Globus pallidus (tissue), 1 donor: ENCODE results near the gene TNFSF8.

ENCODE experiments used
- DNase-seq: peaks from one replicate; pipeline ENCODE4 v3.0.0-alpha.2; 2015; ENCODE audit warnings: low spot score

Gene TNFSF8

DNA sequence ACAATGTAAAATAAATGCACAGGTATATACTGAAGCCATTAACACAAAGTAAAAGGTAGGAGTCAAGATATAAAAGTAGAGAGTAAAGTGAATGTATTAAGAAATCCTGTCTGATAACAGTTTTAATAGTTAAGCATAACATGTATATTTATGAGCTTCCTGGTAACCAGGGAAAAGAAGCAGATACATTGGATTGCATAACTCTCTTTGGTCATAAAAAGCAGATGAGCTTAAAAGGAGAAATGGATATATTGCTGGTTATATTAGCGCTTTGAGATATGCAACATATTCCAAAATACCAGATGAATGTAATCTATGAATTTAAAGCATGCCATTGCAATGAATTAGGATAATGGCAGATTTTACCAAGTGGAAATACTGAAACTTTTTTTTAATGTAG, 6.2 kb upstream of the TNFSF8 start:
- no peak for DNase-seq

DNA sequence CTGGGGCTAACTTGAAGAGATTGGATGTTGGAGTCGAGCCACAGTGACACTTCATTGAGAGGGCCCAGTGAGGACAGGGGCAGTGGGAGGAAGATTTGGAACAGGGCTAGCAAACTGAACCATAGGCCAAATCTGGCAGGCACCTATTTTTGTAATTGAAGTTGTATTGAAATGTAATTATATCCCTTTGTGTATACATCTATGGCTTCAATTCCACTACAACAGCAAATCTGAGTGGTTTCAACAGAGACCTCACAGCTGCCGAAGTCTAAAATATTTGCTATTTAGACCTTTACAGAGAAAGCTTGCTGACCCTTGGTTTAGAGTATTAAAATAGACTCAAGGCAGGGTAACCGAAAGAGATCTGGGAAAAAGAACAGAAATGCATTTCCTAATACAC, 4.7 kb upstream of the TNFSF8 start:
- no peak for DNase-seq

DNA sequence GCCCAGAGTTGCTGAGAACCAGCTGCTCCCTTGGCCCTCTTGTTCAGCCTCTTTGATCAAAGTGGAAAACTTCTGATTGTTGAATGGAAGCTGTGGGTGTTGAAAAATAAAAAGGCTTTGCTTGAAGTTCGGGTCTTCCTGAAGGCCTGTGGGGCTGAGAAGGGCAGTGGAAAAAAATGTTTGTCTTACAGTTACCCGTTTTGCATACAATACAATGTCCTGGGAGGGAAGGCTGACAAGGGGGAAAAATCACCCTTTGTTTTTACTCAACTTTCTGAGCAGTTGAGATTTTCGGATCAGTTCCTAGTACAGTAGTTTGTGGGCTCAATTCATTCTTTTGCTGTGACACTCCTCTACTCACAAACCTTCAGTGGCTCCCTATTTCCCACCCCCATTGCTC, 2.1 kb upstream of the TNFSF8 start:
- no peak for DNase-seq

DNA sequence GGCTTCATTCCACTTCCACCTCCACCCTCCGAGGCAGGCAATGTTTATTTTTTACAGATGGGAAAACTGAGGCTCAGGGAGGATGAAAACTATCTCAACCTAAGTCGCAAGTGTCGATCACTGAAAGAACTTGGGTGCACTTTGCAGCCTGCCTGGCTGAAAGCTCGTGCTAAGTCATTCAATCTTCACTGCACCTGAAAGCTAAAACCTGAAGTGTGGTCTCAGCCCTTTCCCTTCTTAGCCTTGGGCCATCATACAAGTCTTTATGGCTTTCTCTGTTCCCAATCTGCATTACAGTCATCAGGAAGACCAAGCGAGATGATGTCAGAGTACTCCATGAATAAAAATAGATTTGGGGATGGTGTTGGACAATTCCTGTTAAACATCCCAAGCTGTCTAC, 1.0 kb upstream of the TNFSF8 start:
- no peak for DNase-seq

DNA sequence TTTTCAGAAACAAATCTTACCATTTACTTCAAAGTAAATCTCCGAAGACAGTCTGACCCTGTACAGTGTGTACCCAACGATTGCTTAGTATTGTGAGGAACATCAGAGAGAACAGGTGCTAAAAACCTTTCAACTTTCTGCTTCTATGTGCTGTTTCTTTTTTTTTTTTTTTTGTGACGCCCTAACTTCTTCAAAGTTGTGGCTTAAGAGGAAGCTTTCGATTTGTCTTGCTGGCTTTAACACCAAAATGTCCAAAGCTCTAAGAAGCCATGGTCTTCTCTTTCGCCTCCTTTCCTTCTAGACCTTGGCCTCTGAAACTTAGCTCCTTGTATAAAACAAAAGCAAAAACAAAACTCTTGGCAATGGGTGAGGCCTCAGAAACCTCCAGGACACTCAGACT, 1.2 kb downstream of the TNFSF8 start:
- no peak for DNase-seq

DNA sequence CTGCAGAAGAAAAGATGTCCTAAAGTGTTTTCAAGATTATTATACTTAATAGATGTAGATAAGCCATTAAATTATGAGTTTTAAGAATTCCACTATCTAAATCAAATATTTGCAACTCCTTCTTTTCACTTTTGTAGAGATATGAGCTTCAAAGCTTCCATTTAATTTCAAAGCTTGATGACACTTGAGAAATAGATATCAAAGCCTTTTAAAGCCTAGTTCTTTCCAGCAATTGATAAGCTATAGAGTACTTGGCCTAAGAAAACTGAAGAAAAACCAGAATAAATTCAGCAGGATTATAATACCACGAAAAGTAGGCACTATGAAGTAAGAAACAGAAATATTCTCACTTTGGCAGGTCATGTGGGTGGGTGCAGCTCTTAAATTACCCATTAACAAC, 1.7 kb downstream of the TNFSF8 start:
- no peak for DNase-seq

DNA sequence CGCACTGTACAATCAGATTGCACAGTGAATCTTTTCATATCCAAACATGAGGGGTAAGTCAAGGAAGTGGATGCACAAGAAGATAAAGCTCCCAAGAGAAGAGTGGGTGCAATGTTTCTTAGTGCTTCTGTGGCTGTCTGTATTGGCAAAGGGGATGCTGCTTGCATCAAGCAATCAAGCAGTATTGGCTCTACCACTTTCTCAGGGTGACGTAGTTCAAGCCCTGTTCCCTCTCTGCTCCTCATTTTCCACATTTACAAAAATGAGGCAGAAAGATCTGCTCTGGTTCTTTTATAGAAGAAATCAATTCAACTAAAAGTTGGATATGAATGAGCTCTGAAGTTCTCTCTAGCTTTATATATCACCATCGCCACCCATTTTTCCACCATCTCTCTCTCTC, 2.3 kb downstream of the TNFSF8 start:
- no peak for DNase-seq

DNA sequence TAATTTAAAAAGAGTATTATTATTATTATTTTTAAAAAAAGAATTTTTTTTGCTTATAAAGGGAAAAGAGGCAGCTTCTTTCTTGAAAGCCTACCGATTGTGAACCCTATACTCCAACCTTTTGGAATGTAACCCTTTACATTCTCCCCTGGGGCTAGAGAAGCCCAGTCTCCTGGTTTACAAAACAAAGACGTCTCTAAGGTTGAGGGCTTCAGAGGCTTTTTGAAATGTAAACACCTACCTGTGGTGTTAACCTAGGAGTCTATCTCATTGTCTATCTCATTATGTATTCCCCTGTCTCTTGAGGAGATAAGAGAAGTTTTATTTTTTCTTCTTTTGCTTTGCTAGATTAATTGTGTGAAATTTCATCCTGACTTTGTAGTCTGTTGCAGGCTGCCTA, 4.7 kb downstream of the TNFSF8 start:
- no peak for DNase-seq

DNA sequence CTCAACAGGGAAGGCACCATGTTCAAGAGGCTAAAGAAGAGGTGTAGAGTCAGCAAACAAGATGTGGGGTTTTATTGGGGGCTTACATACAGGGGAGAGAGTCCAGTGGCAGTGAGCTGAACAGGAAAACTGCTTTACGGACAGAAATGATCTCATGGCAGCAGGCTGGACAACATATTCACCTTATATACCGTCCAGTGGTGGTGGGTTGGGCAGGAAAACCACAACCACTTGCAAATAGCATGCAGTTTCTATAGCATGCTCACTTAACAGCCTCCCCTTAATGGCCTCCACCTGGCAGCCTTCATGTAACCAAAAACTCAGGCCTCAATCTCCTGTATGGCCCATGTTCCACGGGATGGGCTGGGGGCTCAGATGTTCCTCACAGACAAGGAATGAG, 5.4 kb downstream of the TNFSF8 start:
- no peak for DNase-seq

DNA sequence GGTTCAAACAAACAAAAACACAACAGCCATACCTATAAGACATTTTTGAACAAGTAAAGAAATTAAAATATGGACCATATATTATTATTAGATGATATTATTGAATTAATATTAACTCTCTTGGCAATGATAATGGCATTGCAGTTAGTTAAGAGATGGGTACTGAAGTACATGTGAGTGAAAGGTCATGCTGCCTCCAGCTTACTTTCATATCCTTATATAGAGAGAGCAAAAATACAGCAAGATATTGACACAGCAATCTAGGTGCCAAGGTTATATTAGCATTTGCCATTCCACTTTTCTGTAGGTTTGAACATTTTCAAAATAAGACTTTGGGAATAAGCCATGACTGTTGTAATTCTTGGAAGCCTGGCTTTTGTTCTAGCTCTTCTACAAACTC, 6.1 kb downstream of the TNFSF8 start:
- no peak for DNase-seq

DNA sequence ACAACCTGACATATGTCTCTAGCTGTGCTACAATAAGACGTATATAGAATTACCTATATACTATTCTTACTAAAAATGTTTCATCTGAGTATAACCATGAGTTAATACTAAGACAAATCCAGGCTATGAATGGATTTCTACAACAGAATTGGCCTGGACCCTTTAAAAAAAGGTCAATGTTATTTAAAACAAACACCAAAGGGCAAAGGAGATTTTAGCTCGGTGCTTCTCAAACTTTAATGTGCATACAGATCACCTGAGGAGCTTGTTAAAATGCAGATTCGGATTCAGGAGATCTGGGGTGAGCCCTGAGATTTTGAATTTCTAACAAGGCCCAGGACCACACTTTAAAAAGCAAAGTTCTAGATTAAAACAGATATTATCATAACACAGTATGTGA, 6.5 kb downstream of the TNFSF8 start:
- DNase-seq = no peak

DNA sequence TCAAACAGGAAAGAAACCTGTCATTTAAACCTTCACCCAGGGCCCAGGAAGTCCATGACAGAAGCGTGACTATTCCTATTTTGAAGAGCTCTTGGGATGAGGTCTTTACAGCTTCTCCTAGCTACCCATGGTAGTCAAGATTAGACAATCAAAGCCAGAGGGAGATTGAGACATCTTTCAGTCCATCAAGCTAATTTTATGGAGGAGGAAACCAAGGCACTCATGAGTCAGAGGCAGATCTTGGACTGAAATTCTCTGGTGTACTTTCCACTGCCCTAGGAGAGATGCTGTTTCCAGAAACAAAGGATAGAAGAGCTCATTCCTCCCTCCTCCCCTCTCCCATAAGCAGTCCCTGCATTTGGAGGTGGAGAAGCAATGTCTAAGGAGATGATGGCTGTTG, 9.2 kb downstream of the TNFSF8 start:
- DNase-seq = no peak

DNA sequence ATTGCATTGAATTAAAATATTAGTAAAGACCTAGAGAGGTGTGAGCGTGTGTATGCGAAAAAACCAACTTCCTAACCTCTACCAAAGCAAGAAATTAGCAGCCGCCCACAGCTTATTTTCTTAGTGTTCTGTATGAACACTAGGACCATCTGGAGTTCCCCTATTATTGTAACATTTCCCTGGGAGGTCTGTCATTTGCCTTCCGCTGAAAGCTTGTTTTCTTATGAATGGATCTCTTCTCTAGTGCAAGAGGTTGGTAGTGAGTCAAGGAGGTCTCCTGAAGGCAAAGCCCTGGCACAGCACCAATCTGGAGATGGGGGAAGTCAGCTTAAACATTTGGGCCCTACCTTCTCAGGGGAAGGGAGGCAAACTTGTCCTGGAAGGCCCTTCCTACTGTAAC, 10.8 kb downstream of the TNFSF8 start:
- no peak for DNase-seq

DNA sequence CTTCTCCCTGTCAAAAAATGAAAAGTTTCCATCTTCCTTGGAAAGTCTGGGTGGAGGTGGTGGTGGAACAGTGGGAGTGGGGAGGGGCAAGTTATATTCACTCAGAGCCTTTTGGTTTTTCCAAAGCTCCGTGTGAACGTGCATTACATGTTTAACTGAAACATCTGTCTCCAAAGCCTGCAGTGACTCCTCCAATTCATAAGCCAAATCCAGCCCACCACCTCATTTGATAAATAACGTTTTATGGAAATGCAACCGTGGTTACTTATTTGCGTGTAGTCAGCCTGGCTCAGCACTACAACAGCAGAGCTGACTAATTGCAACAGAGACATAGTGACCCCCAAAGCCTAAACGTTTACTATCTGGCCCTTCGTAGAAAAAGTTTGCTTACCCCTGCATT, 13.9 kb downstream of the TNFSF8 start:
- no peak for DNase-seq

DNA sequence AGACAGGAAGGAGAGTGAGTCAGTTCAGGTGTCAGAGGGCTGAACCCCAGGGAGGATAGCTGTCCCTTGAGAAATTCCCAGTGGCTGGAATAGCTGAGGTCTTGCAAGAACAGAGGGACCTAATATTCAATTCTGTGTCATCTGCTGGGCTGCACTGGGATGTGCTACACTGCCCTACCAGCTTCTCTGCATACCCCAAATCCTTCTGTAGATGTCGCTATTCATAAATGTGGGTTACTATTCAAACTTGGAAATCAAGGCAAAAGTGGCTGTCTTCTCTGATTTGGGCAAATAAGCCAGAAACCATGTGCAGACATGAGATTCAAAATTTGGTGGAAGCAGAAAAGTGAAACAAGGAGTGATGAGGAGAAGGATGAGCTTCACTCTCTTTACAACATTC, 16.3 kb downstream of the TNFSF8 start:
- DNase-seq = no peak

DNA sequence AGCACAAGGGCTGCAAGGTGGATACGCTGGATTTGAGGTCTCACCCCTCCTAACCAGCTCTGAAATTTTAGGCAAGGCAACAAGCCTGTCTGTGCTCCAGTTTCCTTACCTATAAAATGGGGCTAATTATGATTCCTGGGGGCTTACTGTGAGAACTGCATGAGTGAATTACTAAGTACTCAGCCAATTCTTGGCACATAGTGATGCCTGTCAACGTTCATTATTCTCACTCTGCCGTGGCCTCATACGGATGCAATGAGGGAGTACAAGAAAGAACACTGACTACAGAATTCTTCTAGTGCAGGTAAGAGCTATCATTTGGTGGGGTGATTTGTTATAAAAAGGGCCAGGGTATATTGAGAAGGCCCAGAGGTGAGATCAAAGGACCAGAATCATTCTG, 16.7 kb downstream of the TNFSF8 start:
- no peak for DNase-seq

DNA sequence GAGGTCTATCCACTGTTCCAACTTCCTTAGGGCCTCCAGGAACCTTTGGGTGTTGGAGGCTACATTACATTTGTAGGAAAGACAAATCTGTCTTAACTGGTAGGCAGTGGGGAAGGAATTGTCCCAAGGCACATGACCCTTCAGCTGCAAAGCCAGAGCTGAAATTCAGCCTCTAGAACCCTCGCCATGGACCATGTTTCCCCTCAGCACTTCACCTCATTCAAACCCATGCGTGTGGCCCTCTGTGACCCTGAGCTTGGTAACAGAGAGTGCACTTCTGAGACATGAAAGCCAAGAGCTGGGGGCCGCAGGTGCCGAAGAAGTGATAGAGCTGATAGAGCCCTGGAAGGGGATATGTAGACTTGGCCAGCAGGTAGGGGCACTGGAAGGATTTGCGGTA, 17.2 kb downstream of the TNFSF8 start:
- no peak for DNase-seq

DNA sequence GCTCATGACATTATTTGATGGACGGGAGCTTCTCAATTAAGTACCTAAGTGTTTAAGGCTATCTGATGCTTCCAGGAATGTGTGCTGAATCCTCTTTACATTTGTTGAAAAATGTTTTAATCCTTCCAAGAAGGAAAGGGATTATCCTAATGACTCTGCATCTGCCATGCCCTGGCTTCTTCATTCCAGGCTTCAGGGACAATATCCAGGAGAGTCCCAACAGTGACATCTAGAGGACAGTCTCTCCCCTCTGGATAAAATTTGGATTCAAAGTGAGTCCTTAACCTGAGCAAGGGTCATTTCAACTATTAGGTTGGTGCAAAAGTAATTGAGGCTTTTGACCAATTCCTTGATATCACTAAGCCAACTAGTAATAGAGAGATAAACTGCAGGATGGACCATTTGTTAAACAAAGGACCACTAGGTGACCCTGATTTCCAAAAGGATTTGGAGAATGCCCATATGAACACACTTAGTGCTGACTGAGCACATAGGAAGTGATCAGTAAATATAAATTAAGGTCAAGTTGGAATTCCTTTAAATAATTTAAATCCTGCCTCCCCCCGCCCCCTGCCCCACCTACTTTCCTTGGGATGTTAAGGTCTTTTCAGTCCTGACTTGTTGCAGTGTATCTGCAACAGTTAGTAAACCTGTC, 19.1 kb downstream of the TNFSF8 start:
- peak; percentile 48 for DNase-seq

DNA sequence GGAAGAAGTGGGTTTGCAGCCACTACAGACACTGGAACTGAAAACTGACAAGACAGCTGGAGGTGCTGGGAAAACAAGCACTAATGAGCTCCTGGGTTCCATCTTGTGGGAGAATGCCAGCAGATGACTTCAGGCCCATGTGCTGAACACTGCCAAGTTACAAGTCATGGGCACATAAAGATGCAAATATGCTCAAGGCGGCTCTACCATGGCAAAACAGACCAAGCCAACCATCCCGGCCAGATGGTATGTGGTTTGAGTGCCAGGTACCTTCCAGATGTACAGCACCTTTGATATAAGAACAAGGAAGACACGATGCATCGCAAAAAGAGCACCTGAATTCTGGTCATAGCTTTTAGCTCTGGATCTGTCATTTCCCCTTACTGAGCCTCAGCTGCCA, 19.9 kb downstream of the TNFSF8 start:
- no peak for DNase-seq

DNA sequence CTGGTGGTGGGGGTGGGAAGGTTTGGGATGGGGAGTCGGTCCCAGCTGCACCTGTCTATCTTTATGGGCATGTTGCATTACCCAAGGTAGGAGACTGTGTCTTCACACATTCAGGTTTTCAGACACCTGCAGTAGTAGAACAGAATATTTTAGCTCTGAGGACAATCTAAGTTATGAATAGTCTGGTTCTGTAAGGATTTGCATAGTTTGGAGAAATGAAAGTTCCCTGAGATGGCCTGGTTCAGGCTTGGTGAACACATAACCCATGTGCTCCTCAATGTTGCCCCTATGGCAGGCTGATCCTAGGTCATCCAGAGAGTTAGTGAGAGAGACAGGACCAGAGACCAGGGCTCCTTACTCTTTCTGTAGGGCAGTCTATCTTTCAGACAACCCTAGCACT, 20.7 kb downstream of the TNFSF8 start:
- no peak for DNase-seq

DNA sequence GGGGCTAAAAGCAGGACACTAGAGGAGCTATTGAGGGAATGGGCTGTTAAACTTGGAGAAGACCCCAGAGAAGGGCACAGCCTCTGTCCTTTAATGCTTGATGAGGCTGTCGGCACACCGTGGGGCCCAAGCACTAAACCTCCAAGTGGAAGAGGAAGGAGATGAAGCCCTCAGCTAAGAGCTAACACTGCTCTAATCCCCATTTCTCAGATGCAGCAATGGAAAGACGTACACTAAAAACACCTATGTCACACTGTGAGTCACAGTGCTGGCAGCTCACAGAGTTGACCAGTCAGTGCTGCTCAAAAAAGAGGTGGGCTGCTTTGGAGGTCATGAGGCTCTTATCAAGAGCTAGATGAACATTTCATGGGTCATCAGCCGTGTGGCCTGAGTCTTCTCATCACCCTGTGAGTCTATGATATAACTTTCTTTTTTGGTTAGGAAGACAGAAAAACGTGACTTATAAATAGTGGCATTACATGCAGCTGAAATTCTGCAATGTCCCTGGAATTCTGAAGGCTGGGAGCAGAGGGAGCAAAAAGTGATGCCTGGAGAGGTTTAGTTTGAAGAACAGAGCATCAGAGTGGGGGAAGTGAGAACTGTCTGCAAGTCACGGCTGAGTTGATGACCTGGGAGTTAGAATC, 21.5 kb downstream of the TNFSF8 start:
- no peak for DNase-seq

DNA sequence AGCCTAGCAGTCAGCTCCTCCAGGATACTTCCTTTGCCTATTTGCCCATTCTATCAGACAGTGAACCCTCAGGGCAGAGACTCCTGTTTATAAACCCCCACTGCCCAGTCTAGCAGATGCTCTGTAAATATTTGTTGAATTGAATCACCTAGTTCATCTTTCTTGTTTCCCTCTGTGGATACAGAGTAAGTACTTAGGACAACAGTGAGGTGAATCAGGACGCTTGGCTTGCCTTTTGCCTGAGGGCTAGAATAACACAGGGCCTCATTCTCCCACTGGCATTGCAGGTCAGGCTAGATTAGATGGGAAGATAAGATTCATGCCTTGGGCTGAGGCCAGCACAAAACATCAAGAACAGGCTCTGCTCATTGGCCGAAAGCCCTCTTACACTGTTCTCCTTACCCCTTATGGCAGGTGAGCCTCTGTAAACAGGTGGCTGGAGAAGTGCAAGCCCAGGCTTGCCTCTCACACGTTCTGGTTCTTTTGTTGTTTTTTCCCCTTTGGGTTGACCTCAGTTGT, 22.2 kb downstream of the TNFSF8 start:
- no peak for DNase-seq

DNA sequence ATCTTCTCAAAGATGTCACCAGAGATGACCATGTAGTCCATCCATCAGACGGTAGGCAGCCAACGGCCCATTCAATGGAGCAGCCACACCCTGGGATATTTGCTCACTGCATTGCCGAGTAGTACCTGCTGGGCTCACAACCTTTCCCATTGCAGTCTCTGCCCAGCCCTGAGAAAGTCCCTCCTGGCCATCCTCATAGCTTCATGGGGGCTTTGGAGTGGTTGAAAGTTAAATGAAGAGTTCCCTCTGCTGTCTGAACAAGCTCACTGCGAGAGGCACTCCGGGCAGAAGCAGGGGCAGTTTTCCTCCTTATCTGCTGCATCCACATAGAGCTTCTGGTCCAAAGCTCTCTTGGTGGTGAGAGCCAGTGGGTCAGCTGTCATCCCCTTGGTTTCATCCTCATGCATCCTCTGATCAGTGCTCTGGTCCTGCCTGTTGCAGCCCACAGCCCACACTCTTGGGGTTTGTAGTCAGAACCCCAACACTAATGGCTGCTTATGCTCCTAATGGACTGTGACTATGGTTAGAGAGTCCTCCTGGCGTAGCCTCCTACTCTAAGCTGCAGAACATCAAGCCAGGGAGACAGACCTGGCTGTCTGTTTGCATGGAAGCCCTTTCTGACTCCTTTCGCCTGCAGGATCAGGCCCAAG, 23.3 kb downstream of the TNFSF8 start:
- no peak for DNase-seq
